Measurements from ENCODE around the gene ADAM22.
"Not testable (repeated sequence)": the region's sequence is repeated elsewhere in the genome, so short reads cannot be mapped to it uniquely, and the experiment has no call there.

ADAM22 gene

DNA sequence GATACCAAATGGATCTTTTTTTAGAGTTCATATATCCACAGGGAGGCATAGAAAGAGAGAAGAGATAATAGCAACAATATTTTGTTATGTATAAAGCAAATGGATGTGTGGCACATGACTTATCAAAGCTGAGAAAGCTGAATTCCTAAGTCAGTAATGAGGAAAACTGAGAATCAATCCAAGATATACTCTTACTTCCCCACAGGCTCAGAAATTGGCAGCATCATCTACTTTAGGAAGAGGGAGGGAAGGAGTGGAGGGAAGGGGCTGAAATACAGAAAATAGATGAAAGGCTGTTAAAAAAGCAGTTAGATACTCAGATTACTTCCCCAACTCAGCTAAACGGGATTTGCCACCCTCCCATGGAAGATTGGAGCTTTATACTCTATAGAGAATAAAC, 222.3 kb downstream of the ADAM22 start:
- no peak for DNase-seq (ENCODE audit: low read depth in 3 of 3)

DNA sequence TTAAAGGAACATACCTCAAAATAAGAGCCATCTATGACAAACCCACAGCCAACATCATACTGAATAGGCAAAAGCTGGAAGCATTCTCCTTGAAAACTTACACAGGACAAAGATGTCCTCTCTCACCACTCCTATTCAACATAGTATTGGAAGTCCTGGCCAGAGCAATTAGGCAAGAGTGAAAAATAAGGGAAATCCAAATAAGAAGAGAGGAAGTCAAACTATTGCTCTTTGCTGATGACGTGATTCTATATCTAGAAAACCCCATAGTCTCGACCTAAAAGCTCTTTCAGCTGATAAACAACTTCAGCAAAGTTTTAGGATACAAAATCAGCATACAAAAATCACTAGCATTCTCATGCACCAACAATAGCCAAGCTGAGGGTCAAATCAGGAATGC, 225.7 kb downstream of the ADAM22 start:
- DNase-seq (ENCODE audit: low read depth in 3 of 3): not testable (repeated sequence)

- DNase-seq (ENCODE audit: low read depth in 3 of 3): no peak
Observed at GRCh38 chr7:88165697-88166096, 231.6 kb downstream of the ADAM22 start.

- DNase-seq (ENCODE audit: low read depth in 3 of 3): no peak
Observed at GRCh38 chr7:88167223-88167622, 233.2 kb downstream of the ADAM22 start.

DNA sequence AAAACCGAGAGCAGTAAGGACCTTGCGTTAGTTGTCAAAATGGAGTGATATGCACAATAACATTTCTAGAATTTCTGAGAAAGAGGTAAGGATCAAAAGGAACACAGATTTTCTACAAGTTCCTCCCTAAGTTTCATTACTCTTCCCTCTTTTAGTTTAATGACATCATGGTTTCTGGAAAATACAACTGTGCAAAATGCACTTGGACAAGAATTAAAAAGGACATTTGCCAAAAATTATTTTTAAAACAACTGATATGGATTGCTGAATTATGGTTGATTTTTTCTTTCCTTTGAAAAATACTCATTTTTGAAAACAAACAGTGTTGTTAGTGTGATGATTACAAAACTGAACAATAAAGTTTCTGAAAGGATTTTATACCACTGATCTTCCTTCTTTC, 233.7 kb downstream of the ADAM22 start:
- no peak for DNase-seq (ENCODE audit: low read depth in 3 of 3)

- no peak for DNase-seq (ENCODE audit: low read depth in 3 of 3)
Observed at GRCh38 chr7:88169717-88170320, 235.8 kb downstream of the ADAM22 start.

- no peak for DNase-seq (ENCODE audit: low read depth in 3 of 3)
Observed at GRCh38 chr7:88172842-88173241, 238.8 kb downstream of the ADAM22 start.

GRCh38 chr7:88176190-88176589, 242.1 kb downstream of the ADAM22 start:
- DNase-seq (ENCODE audit: low read depth in 3 of 3): no peak

- DNase-seq (ENCODE audit: low read depth in 3 of 3): no peak
Observed at GRCh38 chr7:88183051-88183450, 249.0 kb downstream of the ADAM22 start.

GRCh38 chr7:88184848-88185304, 250.8 kb downstream of the ADAM22 start:
- no peak for DNase-seq (ENCODE audit: low read depth in 3 of 3)

GRCh38 chr7:88185650-88186049, 251.6 kb downstream of the ADAM22 start:
- DNase-seq (ENCODE audit: low read depth in 3 of 3): no peak

- no peak for DNase-seq (ENCODE audit: low read depth in 3 of 3)
Observed at GRCh38 chr7:88191911-88192310, 257.9 kb downstream of the ADAM22 start.

DNA sequence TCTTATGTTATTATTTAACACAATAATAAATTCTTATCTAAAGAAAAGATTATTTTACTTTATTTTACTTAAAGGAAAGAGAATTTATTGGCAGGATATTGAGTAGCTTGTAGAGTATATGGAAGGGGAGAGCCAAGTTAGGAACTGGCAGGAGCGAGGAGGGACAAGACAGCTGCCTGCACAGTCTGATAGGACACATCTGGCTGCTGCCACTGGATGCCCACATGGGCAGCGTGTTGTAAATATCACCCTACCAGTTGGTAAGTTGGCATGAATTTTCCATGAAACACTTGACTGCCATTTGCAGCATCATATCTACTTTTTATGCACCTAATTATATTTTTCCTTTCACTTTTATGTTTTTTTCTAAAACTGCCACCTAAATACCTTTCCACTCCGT, 266.2 kb downstream of the ADAM22 start:
- no peak for DNase-seq (ENCODE audit: low read depth in 3 of 3)

GRCh38 chr7:88200789-88201188, 266.7 kb downstream of the ADAM22 start:
- DNase-seq (ENCODE audit: low read depth in 3 of 3): no peak

DNA sequence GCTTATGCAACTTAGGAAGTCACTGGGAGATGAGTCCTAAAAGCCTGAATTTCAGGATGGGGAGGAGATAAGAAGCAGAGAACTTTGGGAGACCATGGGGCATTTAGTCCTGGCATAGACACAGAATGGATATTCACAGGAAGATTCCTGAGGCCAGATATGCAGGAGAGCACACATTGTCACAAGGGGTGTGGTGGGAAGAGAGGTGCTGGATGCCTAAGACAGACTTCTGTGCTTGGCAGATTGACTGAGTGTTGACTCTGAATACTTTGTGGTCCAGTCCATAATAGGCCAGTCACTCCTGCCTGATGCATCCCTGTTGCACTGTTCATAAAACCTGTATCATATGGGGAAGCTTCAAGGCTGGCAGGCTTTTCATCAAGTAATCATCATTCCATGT, 267.3 kb downstream of the ADAM22 start:
- DNase-seq (ENCODE audit: low read depth in 3 of 3): no peak

- no peak for DNase-seq (ENCODE audit: low read depth in 3 of 3)
Observed at GRCh38 chr7:88202278-88202677, 268.2 kb downstream of the ADAM22 start.

- no peak for DNase-seq (ENCODE audit: low read depth in 3 of 3)
Observed at GRCh38 chr7:88202799-88203198, 268.7 kb downstream of the ADAM22 start.

- no peak for DNase-seq (ENCODE audit: low read depth in 3 of 3)
Observed at GRCh38 chr7:88203401-88203800, 269.4 kb downstream of the ADAM22 start.

- no peak for DNase-seq (ENCODE audit: low read depth in 3 of 3)
Observed at GRCh38 chr7:88204525-88205110, 270.6 kb downstream of the ADAM22 start.

- no peak for DNase-seq (ENCODE audit: low read depth in 3 of 3)
Observed at GRCh38 chr7:88205179-88205578, 271.1 kb downstream of the ADAM22 start.

GRCh38 chr7:88206254-88206653, 272.2 kb downstream of the ADAM22 start:
- no peak for DNase-seq (ENCODE audit: low read depth in 3 of 3)

GRCh38 chr7:88208521-88208920, 274.5 kb downstream of the ADAM22 start:
- no peak for DNase-seq (ENCODE audit: low read depth in 3 of 3)

DNA sequence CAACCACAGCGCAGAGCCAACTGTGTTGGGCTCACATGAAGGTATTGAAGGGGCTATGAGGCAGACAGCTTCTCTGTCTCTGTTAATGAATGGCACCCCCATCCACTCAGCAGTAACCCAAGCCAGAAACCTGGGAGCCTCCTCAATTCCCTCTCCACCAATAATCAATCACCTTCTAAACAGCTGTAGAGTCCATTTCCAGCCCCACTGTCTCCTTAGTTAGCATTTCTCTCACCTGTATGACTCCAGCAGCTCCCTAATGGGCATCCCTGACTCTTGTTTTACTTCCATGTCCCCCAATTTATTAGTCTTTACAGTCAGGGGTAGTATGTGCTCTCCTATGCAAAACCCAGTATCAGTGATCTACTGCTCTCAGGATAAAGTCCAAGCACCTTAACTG, 278.9 kb downstream of the ADAM22 start:
- no peak for DNase-seq (ENCODE audit: low read depth in 3 of 3)

DNA sequence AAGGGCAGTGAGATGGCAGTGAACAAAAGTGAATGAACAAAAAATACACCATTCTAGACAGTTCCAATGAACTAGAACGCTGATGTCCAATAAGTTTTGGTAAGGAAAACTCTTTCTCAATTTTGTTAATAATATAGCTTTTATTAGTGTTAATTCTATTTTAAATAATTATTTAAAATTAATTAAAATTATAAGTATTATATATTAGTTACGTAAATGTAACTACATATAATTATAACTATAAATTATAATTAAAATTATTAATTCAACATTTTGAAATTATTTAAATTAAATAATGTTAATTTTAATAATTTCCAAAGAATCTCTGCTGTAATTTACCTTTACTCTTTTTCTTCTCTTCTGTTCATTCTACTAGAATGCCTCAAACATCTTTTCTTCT, 280.4 kb downstream of the ADAM22 start:
- DNase-seq (ENCODE audit: low read depth in 3 of 3): no peak
